Endothelial cell (in vitro differentiated cells): ENCODE data around the gene EVA1B. TPM values are rescaled to one million over a fixed set of nuclear protein-coding genes. Genes with fewer than 3 reads are reported as not detected.
A peak's percentile ranks its signal among the peaks of the same experiment; 100 is the strongest.

Source experiments
- DNase-seq: peaks from one replicate; pipeline ENCODE4 v3.0.0; 2021; ENCODE audit warnings: low spot score
- H3K27ac Mint-ChIP-seq: one replicate; pipeline ENCODE4 v1.8.0; 2021; ENCODE audit warnings: mixed read lengths, inconsistent platforms; ENCODE audit not compliant: unreplicated experiment
- H3K27me3 Mint-ChIP-seq: one replicate; pipeline ENCODE4 v1.8.0; 2021; ENCODE audit warnings: mild to moderate bottlenecking, moderate library complexity, mixed read lengths, inconsistent platforms; ENCODE audit not compliant: unreplicated experiment
- H3K36me3 Mint-ChIP-seq: one replicate; pipeline ENCODE4 v1.8.0; 2021; ENCODE audit warnings: mild to moderate bottlenecking, low read depth, mixed read lengths, inconsistent platforms; ENCODE audit not compliant: unreplicated experiment
- H3K4me1 Mint-ChIP-seq: one replicate; pipeline ENCODE4 v1.8.0; 2021; ENCODE audit warnings: mild to moderate bottlenecking, mixed read lengths, inconsistent platforms; ENCODE audit not compliant: unreplicated experiment
- H3K4me3 Mint-ChIP-seq: one replicate; pipeline ENCODE4 v1.8.0; 2021; ENCODE audit warnings: mild to moderate bottlenecking, mixed read lengths, inconsistent platforms; ENCODE audit not compliant: unreplicated experiment
- H3K9me3 Mint-ChIP-seq: one replicate; pipeline ENCODE4 v1.8.0; 2021; ENCODE audit warnings: mixed read lengths, inconsistent platforms; ENCODE audit not compliant: unreplicated experiment
- total RNA-seq: library from RNA; stranded (reverse); fragmentation: NEBNext Ultra II Directional; extraction: Animal tissue kit (Norgen Biotek cat#: 25700); gene quantifications from one replicate; pipeline ENCODE4 v1.2.1, GENCODE V29; 2021; ENCODE audit not compliant: unreplicated experiment
- TF ChIP-seq, protein P1 (sequence below): fragments of 200-600 bp; sonication (generic); IDR thresholded peaks from one replicate; pipeline ENCODE4 v1.5.0; 2021; ENCODE audit warnings: antibody characterized with exemption; ENCODE audit not compliant: unreplicated experiment

Gene EVA1B
- total RNA-seq, 1 donor from 2014 or later: 87.9 TPM

GRCh38 chr1:36367066-36367465, 43.6 kb upstream of the EVA1B start:
- Mint-ChIP-seq H3K9me3 (no peaks in the 10 kb centered on the region), H3K27me3 (peaks cover 1% of the 10 kb centered on the region), H3K27ac (peak overlapping the region; percentile 31), H3K4me3 (no peak overlapping the region), H3K36me3 (no peaks in the 10 kb centered on the region), H3K4me1 (peaks cover 24% of the 10 kb centered on the region)
- TF ChIP-seq, protein P1, sequence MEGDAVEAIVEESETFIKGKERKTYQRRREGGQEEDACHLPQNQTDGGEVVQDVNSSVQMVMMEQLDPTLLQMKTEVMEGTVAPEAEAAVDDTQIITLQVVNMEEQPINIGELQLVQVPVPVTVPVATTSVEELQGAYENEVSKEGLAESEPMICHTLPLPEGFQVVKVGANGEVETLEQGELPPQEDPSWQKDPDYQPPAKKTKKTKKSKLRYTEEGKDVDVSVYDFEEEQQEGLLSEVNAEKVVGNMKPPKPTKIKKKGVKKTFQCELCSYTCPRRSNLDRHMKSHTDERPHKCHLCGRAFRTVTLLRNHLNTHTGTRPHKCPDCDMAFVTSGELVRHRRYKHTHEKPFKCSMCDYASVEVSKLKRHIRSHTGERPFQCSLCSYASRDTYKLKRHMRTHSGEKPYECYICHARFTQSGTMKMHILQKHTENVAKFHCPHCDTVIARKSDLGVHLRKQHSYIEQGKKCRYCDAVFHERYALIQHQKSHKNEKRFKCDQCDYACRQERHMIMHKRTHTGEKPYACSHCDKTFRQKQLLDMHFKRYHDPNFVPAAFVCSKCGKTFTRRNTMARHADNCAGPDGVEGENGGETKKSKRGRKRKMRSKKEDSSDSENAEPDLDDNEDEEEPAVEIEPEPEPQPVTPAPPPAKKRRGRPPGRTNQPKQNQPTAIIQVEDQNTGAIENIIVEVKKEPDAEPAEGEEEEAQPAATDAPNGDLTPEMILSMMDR: no peak
- peak; percentile 31 for DNase-seq

DNA sequence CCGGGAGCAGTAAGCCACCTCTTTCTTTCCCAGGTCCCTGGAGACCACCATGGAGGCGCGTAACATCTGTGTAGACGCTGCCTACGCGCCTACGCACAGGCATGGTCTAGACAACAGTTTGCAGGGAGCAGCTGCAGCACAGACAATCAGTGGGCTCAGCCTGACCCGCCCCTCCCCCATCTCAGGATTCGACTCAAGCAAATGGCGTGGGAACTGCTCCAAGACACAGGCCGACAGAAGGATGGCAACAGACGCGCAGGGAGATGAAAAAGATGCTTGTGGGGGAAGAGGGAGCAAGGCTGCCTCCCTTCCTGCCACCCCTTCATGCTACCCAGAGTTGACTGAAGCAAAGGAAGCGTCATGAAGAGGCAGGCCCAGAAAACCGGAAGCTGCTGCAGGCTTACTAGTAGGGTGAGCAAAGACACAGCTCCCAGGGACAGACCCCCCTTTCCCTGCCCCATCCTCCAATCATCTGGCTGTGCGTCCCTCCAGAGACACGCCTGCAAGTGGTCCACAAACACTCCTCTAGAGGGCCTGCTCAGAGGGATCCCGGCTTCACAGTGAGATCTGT, 42.7 kb upstream of the EVA1B start:
- Mint-ChIP-seq H3K27me3 (peaks cover 1% of the 10 kb centered on the region), H3K9me3 (no peaks in the 10 kb centered on the region), H3K4me1 (peaks cover 27% of the 10 kb centered on the region), H3K27ac (no peak overlapping the region), H3K36me3 (no peaks in the 10 kb centered on the region), H3K4me3 (no peak overlapping the region)
- DNase-seq: no peak
- TF ChIP-seq, protein P1: no peak

- Mint-ChIP-seq H3K9me3 (no peaks in the 10 kb centered on the region), H3K36me3 (no peaks in the 10 kb centered on the region), H3K27ac (peak overlapping the region; percentile 57), H3K4me1 (peaks cover 27% of the 10 kb centered on the region), H3K27me3 (peaks cover 1% of the 10 kb centered on the region), H3K4me3 (no peak overlapping the region)
- TF ChIP-seq, protein P1: no peak
- no peak for DNase-seq
Observed at GRCh38 chr1:36365381-36365780, 41.9 kb upstream of the EVA1B start.

DNA sequence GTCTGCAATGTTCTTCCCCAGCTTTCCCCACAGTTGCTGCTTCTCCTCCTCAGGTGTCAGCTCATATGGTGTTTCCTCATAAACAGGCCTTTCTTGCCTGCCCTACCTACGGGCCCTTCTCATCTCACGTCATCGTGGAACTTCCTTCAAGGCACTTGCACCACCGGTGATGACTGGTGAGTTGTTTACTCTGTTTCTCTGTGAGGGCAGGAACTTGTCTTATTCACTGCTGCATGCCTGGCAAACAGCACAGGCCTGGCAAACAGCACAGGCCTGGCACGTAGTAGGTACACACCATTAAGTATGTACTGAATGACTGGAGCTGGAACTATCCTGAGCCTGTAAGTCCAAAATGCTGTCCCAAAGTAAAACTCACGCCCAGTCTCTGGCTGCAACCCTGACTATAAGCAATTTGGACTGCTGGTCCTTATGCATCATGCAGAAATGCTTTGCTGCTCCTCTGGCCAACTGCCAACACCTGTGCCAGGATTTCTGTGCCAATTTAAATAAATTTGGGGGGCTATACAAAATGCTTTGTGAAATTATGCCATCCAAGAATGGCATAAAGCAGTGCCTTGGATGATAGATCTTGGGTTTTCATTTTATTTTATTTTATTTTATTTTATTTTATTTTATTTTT, 36.6 kb upstream of the EVA1B start:
- peak overlapping the region; percentile 42 for H3K27ac Mint-ChIP-seq
- peaks cover 14% of the 10 kb centered on the region for H3K4me1 Mint-ChIP-seq

GRCh38 chr1:36359383-36359782, 35.9 kb upstream of the EVA1B start:
- H3K27ac Mint-ChIP-seq: peak overlapping the region; percentile 42
- H3K36me3 Mint-ChIP-seq: peaks cover 34% of the 10 kb centered on the region
- no peaks in the 10 kb centered on the region for H3K27me3 Mint-ChIP-seq
- TF ChIP-seq, protein P1: no peak
- peaks cover 14% of the 10 kb centered on the region for H3K4me1 Mint-ChIP-seq
- no peak overlapping the region for H3K4me3 Mint-ChIP-seq
- H3K9me3 Mint-ChIP-seq: no peaks in the 10 kb centered on the region
- no peak for DNase-seq

More for the DNA sequence above, 36.6 kb upstream of the EVA1B start:
- Mint-ChIP-seq H3K36me3 (peaks cover 31% of the 10 kb centered on the region), H3K27me3 (no peaks in the 10 kb centered on the region), H3K9me3 (no peaks in the 10 kb centered on the region), H3K4me3 (no peak overlapping the region)
- TF ChIP-seq, protein P1: no peak
- DNase-seq: no peak
